Ureter (tissue), 1 donor: Measurements from ENCODE around the gene DOCK11. TPM values are rescaled to one million over a fixed set of nuclear protein-coding genes. Genes with fewer than 3 reads are reported as not detected.
"Not testable (repeated sequence)": the region's sequence is repeated elsewhere in the genome, so short reads cannot be mapped to it uniquely, and the experiment has no call there.

Experiments used
- DNase-seq: peaks from one replicate; pipeline ENCODE4 v3.0.0-alpha.2; 2020; ENCODE audit warnings: low spot score
- total RNA-seq: library from RNA; stranded (reverse); gene quantifications from one replicate; pipeline ENCODE4 v1.2.4, GENCODE V29; 2023
- donor health status: DM: yes; HTN: yes; CAD: no.

The DOCK11 gene
- total RNA-seq, result 14.1 TPM

GRCh38 chrX:118495061-118495921, at the start of gene DOCK11:
DOCK11 (plus strand) TSS chrX:118495815; CDS start chrX:118495972, 157 bp downstream.
- peak; percentile 80 for DNase-seq

- DNase-seq, result no peak
Observed at GRCh38 chrX:118448273-118448783, 47.3 kb upstream of the DOCK11 start.

- DNase-seq, result no peak
Observed at GRCh38 chrX:118455013-118455412, 40.6 kb upstream of the DOCK11 start.

- DNase-seq, result no peak
Observed at GRCh38 chrX:118459494-118459893, 36.1 kb upstream of the DOCK11 start.

GRCh38 chrX:118464501-118464900, 31.1 kb upstream of the DOCK11 start:
- DNase-seq, result no peak

GRCh38 chrX:118468122-118468521, 27.5 kb upstream of the DOCK11 start:
- DNase-seq, result no peak

- not testable (repeated sequence) for DNase-seq
Observed at GRCh38 chrX:118470721-118471347, 24.8 kb upstream of the DOCK11 start.

- no peak for DNase-seq
Observed at GRCh38 chrX:118474586-118474985, 21.0 kb upstream of the DOCK11 start.

GRCh38 chrX:118475903-118476302, 19.7 kb upstream of the DOCK11 start:
- no peak for DNase-seq

- DNase-seq, result no peak
Observed at GRCh38 chrX:118480172-118480571, 15.4 kb upstream of the DOCK11 start.

GRCh38 chrX:118482384-118482783, 13.2 kb upstream of the DOCK11 start:
- not testable (repeated sequence) for DNase-seq

- DNase-seq, result no peak
Observed at GRCh38 chrX:118484216-118484903, 11.3 kb upstream of the DOCK11 start.

- not testable (repeated sequence) for DNase-seq
Observed at GRCh38 chrX:118486693-118487092, 8.9 kb upstream of the DOCK11 start.

- no peak for DNase-seq
Observed at GRCh38 chrX:118493016-118493415, 2.6 kb upstream of the DOCK11 start.

- no peak for DNase-seq
Observed at GRCh38 chrX:118493653-118494297, 1.8 kb upstream of the DOCK11 start.

GRCh38 chrX:118495958-118496762, 545 bp downstream of the DOCK11 start:
- peak; percentile 62 for DNase-seq

- DNase-seq, result no peak
Observed at GRCh38 chrX:118496763-118497079, 1.1 kb downstream of the DOCK11 start.

- DNase-seq, result no peak
Observed at GRCh38 chrX:118497180-118497818, 1.7 kb downstream of the DOCK11 start.

GRCh38 chrX:118498351-118498750, 2.7 kb downstream of the DOCK11 start:
- no peak for DNase-seq

- no peak for DNase-seq
Observed at GRCh38 chrX:118498755-118499154, 3.1 kb downstream of the DOCK11 start.

- DNase-seq, result no peak
Observed at GRCh38 chrX:118499295-118499694, 3.7 kb downstream of the DOCK11 start.
